HepG2 (cell line): Measurements from ENCODE around the gene NUDT14. TPM values are rescaled to one million over a fixed set of nuclear protein-coding genes. Genes with fewer than 3 reads are reported as not detected.

Experiments used
- FOXK1 ChIP-seq: sonication (generic); formaldehyde crosslinking; IDR thresholded peaks from 2 replicates; pipeline ENCODE4 v1.4.0; 2020; ENCODE audit warnings: low read depth, missing genetic modification reagents, borderline replicate concordance
- KMT2A ChIP-seq: sonication (generic); formaldehyde crosslinking; IDR thresholded peaks from 2 replicates; pipeline ENCODE4 v1.4.0; 2020; ENCODE audit warnings: missing genetic modification reagents
- MYC ChIP-seq: sonication (generic); formaldehyde crosslinking; IDR thresholded peaks from 2 replicates; pipeline ENCODE4 v1.9.0; 2021; ENCODE audit warnings: missing genetic modification reagents, borderline replicate concordance
- TGIF2 ChIP-seq: IDR thresholded peaks from 2 replicates; pipeline ENCODE4 v1.6.1; 2016; ENCODE audit warnings: control low read depth, missing compliant biosample characterization
- TP53 ChIP-seq: sonication (generic); formaldehyde crosslinking; conservative IDR thresholded peaks from 2 replicates; pipeline ENCODE4 v1.4.0; 2020; ENCODE audit warnings: missing genetic modification reagents
- U2AF1 ChIP-seq: fragments of 200-400 bp; formaldehyde crosslinking; optimal IDR thresholded peaks from 2 replicates; pipeline ENCODE3; 2017; ENCODE audit warnings: mild to moderate bottlenecking, low read depth, low read length
- ZBTB42 ChIP-seq: sonication (generic); formaldehyde crosslinking; IDR thresholded peaks from 2 replicates; pipeline ENCODE4 v1.5.0; 2020; ENCODE audit warnings: mild to moderate bottlenecking, missing genetic modification reagents
- ZNF616 ChIP-seq: sonication (generic); formaldehyde crosslinking; IDR thresholded peaks from 2 replicates; pipeline ENCODE4 v1.5.0; 2020; ENCODE audit warnings: low read depth, mild to moderate bottlenecking, missing genetic modification reagents
- ZSCAN31 ChIP-seq: sonication (generic); formaldehyde crosslinking; IDR thresholded peaks from 2 replicates; pipeline ENCODE4 v1.5.0; 2020; ENCODE audit warnings: low read depth, mild to moderate bottlenecking, missing genetic modification reagents
- polyA plus RNA-seq, 8 experiments: library from polyadenylated mRNA; depleted of rRNA in 3 of 8; stranded (reverse) in 7 of 8; unstranded in 1 of 8; fragments of >200 nt; fragmentation: Illumina TruSeq in 4 of 8; extraction: Trizol in 4 of 8; gene quantifications; 2 replicates each; pipeline versions ENCODE4 v1.2.1 to v1.2.3, GENCODE V29; 2011 to 2016; ENCODE audit warnings: low read depth in 4 of 8, missing spikeins in 1 of 8, mixed read lengths in 1 of 8; ENCODE audit not compliant: insufficient read depth in 1 of 8
- total RNA-seq, 5 experiments: library from RNA; depleted of rRNA; stranded (reverse); fragments of >200 nt; fragmentation: Illumina TruSeq; extraction: Trizol; gene quantifications; 2 replicates each; pipeline ENCODE4 v1.2.3, GENCODE V29; 2016; ENCODE audit warnings: low read depth in 1 of 5
- TF ChIP-seq, protein P1 (sequence below): sonication (generic); formaldehyde crosslinking; IDR thresholded peaks from one replicate; pipeline ENCODE4 v1.5.1; 2020; ENCODE audit warnings: mild to moderate bottlenecking, missing genetic modification reagents; ENCODE audit errors: not compliant biosample characterization

The NUDT14 gene
- total and polyA plus RNA-seq, 2 of the 13 experiments (the other 11 are each of a cell fraction or from before 2014, with no cell fraction given) = 5.8 to 6.1 TPM

DNA sequence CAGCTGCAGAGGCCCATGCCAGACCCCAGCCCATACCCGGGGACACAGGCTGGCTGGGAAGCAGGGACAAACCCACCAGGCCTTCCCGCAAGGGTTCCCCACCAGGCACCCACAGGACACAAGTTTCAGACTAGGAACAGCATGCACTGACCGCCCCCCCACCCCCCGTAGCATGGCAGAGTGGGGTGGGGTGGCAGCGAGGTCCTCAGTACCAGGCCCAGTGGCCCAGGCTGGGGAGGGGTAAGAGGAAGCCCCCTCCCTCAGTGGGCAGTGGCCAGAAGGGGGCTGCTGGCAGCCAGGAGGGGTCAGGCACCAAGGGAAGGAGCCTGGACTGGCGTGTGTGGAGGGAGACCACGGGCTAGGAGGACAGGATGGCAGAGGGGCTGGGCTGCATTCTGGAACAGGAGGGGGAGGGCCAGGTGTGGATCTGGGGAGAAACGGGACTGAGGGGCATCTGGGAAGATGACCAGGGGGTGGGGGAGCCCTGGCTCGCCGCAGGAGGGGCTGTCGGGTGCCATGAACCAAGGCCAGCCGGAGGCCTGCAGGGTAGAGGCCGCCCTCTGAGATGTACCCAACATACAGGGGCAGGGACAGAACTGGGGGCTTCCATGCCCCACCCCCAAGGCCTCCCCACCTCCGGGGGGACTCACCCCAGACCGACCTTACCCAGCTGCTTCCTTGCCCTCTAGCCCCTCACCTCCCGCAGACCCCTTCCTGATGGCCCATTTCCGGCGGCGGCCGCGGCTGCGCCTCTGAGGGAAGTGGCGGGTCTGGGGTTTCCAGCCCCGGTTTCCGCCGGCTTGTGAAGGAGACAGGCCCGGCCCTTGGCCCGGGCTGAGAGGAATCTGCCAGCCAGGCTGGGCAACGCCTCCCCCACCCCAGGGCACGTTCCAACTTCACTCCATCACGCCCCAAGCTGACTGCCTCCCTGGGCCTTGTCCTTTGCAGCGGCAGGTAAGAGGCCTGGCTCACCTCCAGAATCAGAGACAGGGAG lies 6.9 kb downstream of the NUDT14 start (continued):
- TF ChIP-seq, protein P1, sequence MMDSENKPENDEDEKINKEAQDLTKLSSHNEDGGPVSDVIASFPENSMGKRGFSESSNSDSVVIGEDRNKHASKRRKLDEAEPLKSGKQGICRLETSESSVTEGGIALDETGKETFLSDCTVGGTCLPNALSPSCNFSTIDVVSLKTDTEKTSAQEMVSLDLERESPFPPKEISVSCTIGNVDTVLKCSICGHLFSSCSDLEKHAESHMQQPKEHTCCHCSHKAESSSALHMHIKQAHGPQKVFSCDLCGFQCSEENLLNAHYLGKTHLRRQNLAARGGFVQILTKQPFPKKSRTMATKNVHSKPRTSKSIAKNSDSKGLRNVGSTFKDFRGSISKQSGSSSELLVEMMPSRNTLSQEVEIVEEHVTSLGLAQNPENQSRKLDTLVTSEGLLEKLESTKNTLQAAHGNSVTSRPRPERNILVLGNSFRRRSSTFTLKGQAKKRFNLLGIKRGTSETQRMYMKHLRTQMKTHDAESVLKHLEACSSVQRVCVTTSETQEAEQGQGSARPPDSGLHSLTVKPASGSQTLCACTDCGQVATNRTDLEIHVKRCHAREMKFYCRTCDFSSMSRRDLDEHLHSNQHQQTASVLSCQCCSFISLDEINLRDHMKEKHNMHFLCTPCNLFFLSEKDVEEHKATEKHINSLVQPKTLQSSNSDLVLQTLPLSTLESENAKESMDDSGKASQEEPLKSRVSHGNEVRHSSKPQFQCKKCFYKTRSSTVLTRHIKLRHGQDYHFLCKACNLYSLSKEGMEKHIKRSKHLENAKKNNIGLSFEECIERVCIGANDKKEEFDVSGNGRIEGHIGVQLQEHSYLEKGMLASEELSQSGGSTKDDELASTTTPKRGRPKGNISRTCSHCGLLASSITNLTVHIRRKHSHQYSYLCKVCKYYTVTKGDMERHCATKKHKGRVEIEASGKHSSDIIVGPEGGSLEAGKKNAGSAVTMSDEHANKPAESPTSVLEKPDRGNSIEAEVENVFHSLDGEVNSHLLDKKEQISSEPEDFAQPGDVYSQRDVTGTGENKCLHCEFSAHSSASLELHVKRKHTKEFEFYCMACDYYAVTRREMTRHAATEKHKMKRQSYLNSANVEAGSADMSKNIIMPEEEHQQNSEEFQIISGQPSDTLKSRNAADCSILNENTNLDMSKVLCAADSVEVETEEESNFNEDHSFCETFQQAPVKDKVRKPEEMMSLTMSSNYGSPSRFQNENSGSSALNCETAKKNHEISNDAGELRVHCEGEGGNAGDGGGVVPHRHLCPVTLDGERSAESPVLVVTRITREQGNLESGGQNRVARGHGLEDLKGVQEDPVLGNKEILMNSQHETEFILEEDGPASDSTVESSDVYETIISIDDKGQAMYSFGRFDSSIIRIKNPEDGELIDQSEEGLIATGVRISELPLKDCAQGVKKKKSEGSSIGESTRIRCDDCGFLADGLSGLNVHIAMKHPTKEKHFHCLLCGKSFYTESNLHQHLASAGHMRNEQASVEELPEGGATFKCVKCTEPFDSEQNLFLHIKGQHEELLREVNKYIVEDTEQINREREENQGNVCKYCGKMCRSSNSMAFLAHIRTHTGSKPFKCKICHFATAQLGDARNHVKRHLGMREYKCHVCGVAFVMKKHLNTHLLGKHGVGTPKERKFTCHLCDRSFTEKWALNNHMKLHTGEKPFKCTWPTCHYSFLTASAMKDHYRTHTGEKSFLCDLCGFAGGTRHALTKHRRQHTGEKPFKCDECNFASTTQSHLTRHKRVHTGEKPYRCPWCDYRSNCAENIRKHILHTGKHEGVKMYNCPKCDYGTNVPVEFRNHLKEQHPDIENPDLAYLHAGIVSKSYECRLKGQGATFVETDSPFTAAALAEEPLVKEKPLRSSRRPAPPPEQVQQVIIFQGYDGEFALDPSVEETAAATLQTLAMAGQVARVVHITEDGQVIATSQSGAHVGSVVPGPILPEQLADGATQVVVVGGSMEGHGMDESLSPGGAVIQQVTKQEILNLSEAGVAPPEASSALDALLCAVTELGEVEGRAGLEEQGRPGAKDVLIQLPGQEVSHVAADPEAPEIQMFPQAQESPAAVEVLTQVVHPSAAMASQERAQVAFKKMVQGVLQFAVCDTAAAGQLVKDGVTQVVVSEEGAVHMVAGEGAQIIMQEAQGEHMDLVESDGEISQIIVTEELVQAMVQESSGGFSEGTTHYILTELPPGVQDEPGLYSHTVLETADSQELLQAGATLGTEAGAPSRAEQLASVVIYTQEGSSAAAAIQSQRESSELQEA (CRISPR knock-in tag) = no peak
- TF ChIP-seq ZSCAN31 (CRISPR knock-in tag) (no peak), FOXK1 (CRISPR knock-in tag) (no peak), KMT2A (no peak), TP53 (no peak), TGIF2 (CRISPR knock-in tag) (no peak), U2AF1 (no peak), ZNF616 (CRISPR knock-in tag) (no peak), ZBTB42 (no peak), MYC (no peak)
